Muscle layer of duodenum (tissue), 2 donors: Measurements from ENCODE around the gene GSC2.

Experiments
- H3K27ac ChIP-seq: one replicate; pipeline ENCODE4 v1.7.0; 2013; ENCODE audit warnings: mild to moderate bottlenecking, low read length
- H3K27me3 ChIP-seq: one replicate; pipeline ENCODE4 v1.7.0; 2013; ENCODE audit warnings: low read depth, mild to moderate bottlenecking, control low read depth, low read length
- H3K36me3 ChIP-seq, 2 donors: one replicate each; pipeline ENCODE4 v1.7.0; 2013; ENCODE audit warnings: low read length in 2 of 2, control low read depth in 1 of 2, mild to moderate bottlenecking in 1 of 2; ENCODE audit not compliant: insufficient read depth in 2 of 2, control insufficient read depth in 1 of 2
- H3K4me1 ChIP-seq, 2 donors: one replicate each; pipeline ENCODE4 v1.7.0; 2013; ENCODE audit warnings: low read length in 2 of 2, mild to moderate bottlenecking in 2 of 2, control low read depth in 1 of 2, moderate library complexity in 1 of 2; ENCODE audit not compliant: insufficient read depth in 2 of 2, control insufficient read depth in 1 of 2
- H3K4me3 ChIP-seq, 2 donors: one replicate each; pipeline ENCODE4 v1.7.0; 2013; ENCODE audit warnings: low read length in 2 of 2, low read depth in 1 of 2, mild to moderate bottlenecking in 1 of 2
- H3K9me3 ChIP-seq, 2 donors: one replicate each; pipeline ENCODE4 v1.7.0; 2013; ENCODE audit warnings: low read length in 2 of 2, control low read depth in 1 of 2, mild to moderate bottlenecking in 1 of 2; ENCODE audit not compliant: control insufficient read depth in 1 of 2
- donor health status: healthy.

GSC2 gene

GRCh38 chr22:19121631-19122142 is 28.4 kb downstream of the GSC2 start:
- peak overlapping the region; percentile 4 for H3K27ac ChIP-seq
- peaks cover 0 to 7% of the 10 kb centered on the region in 2 donors for H3K36me3 ChIP-seq
- H3K27me3 ChIP-seq = no peaks in the 10 kb centered on the region
- peak overlapping the region; percentile 84 to 87 for H3K4me3 ChIP-seq
- H3K9me3 ChIP-seq = no peaks in the 10 kb centered on the region
- H3K4me1 ChIP-seq = peaks cover 28 to 39% of the 10 kb centered on the region in 2 donors

- Histone ChIP-seq H3K9me3 (no peaks in the 10 kb centered on the region), H3K27ac (peak overlapping the region; percentile 4), H3K4me1 (peaks cover 32 to 44% of the 10 kb centered on the region in 2 donors), H3K27me3 (no peaks in the 10 kb centered on the region), H3K36me3 (peaks cover 0 to 7% of the 10 kb centered on the region in 2 donors), H3K4me3 (peak overlapping the region; percentile 84 to 87)
Measured at GRCh38 chr22:19120829-19121630, 29.1 kb downstream of the GSC2 start.

- peaks cover 32 to 51% of the 10 kb centered on the region in 2 donors for H3K4me1 ChIP-seq
- no peaks in the 10 kb centered on the region for H3K27me3 ChIP-seq
- no peaks in the 10 kb centered on the region for H3K9me3 ChIP-seq
- no peak overlapping the region for H3K27ac ChIP-seq
- H3K36me3 ChIP-seq = peaks cover 0 to 7% of the 10 kb centered on the region in 2 donors
- peak overlapping the region in 1 of 2 donors; percentile 87 for H3K4me3 ChIP-seq
Measured at GRCh38 chr22:19119949-19120348, 30.1 kb downstream of the GSC2 start.

GRCh38 chr22:19118329-19118880 is 31.7 kb downstream of the GSC2 start:
- Histone ChIP-seq H3K9me3 (no peaks in the 10 kb centered on the region), H3K27me3 (no peaks in the 10 kb centered on the region), H3K4me1 (peaks cover 32 to 55% of the 10 kb centered on the region in 2 donors), H3K4me3 (no peak overlapping the region), H3K36me3 (peaks cover 0 to 7% of the 10 kb centered on the region in 2 donors), H3K27ac (no peak overlapping the region)

- Histone ChIP-seq H3K4me3 (no peak overlapping the region), H3K4me1 (peaks cover 28 to 55% of the 10 kb centered on the region in 2 donors), H3K9me3 (no peaks in the 10 kb centered on the region), H3K27me3 (no peaks in the 10 kb centered on the region), H3K27ac (no peak overlapping the region), H3K36me3 (peaks cover 0 to 7% of the 10 kb centered on the region in 2 donors)
Measured at GRCh38 chr22:19117111-19117512, 33.0 kb downstream of the GSC2 start.

- Histone ChIP-seq H3K9me3 (no peaks in the 10 kb centered on the region), H3K36me3 (peaks cover 0 to 7% of the 10 kb centered on the region in 2 donors), H3K27ac (no peak overlapping the region), H3K4me3 (no peak overlapping the region), H3K4me1 (peaks cover 26 to 48% of the 10 kb centered on the region in 2 donors), H3K27me3 (no peaks in the 10 kb centered on the region)
Measured at GRCh38 chr22:19115628-19116027, 34.5 kb downstream of the GSC2 start.

- Histone ChIP-seq H3K27me3 (no peaks in the 10 kb centered on the region), H3K4me1 (peaks cover 21 to 44% of the 10 kb centered on the region in 2 donors), H3K27ac (no peak overlapping the region), H3K4me3 (no peak overlapping the region), H3K36me3 (peaks cover 0 to 7% of the 10 kb centered on the region in 2 donors), H3K9me3 (no peaks in the 10 kb centered on the region)
Measured at GRCh38 chr22:19114984-19115552, 35.0 kb downstream of the GSC2 start.

- Histone ChIP-seq H3K4me3 (no peak overlapping the region), H3K36me3 (peaks cover 0 to 1% of the 10 kb centered on the region in 2 donors), H3K4me1 (peaks cover 15 to 39% of the 10 kb centered on the region in 2 donors), H3K27me3 (no peaks in the 10 kb centered on the region), H3K27ac (no peak overlapping the region), H3K9me3 (no peaks in the 10 kb centered on the region)
Measured at GRCh38 chr22:19113429-19113828, 36.7 kb downstream of the GSC2 start.

- Histone ChIP-seq H3K9me3 (no peaks in the 10 kb centered on the region), H3K4me1 (peaks cover 11 to 40% of the 10 kb centered on the region in 2 donors), H3K4me3 (no peak overlapping the region), H3K27me3 (no peaks in the 10 kb centered on the region), H3K27ac (no peak overlapping the region), H3K36me3 (no peaks in the 10 kb centered on the region)
Measured at GRCh38 chr22:19111584-19111983, 38.5 kb downstream of the GSC2 start.

GRCh38 chr22:19111140-19111539 is 39.0 kb downstream of the GSC2 start:
- H3K4me3 ChIP-seq = no peak overlapping the region
- no peaks in the 10 kb centered on the region for H3K9me3 ChIP-seq
- H3K36me3 ChIP-seq = no peaks in the 10 kb centered on the region
- peaks cover 9 to 40% of the 10 kb centered on the region in 2 donors for H3K4me1 ChIP-seq
- H3K27ac ChIP-seq = no peak overlapping the region
- H3K27me3 ChIP-seq = no peaks in the 10 kb centered on the region

- H3K27me3 ChIP-seq = no peaks in the 10 kb centered on the region
- H3K36me3 ChIP-seq = no peaks in the 10 kb centered on the region
- no peak overlapping the region for H3K4me3 ChIP-seq
- H3K9me3 ChIP-seq = no peaks in the 10 kb centered on the region
- no peak overlapping the region for H3K27ac ChIP-seq
- peaks cover 9 to 45% of the 10 kb centered on the region in 2 donors for H3K4me1 ChIP-seq
Measured at GRCh38 chr22:19110646-19111045, 39.4 kb downstream of the GSC2 start.
